ENCODE measurements around the gene SPIRE1. TPM values are rescaled to one million over a fixed set of nuclear protein-coding genes. Genes with fewer than 3 reads are reported as not detected.

SPIRE1 gene
- total RNA-seq, 2 experiments from 2014 or later = 1.3 to 2.9 TPM

DNA sequence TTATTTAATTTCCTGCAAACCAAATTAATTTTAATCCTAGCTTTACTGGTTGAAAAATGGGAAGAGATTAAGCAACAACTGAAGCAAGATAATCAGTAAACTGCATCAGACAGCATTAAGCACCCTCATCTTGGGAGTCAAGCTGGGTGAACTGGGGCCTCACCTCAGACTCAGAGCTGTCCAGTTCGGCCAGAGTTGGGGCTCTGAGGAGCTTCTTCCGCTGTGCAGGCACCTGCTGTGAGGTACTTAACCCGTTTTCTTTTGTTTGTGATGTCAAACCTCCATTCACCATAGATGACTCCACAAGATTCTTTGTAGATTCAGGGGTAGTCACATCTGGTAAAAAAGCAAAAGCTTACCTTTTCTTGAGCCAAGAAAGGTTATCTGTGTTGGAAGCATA, 178.4 kb downstream of the SPIRE1 start:
- POLR2A ChIA-PET = no interaction called here
- no peak overlapping the region for H3K27ac Mint-ChIP-seq
- CTCF ChIA-PET = interaction anchor here (0.9 kb wide), 1 partner anchor 17 kb away, joined by 3 read pairs; no protein-coding TSS in a partner anchor
- DNase-seq = no peak
- no peak overlapping the region for H3K4me3 Mint-ChIP-seq
- H3K27me3 Mint-ChIP-seq = no peaks in the 10 kb centered on the region
- no peaks in the 10 kb centered on the region for H3K4me1 Mint-ChIP-seq
- H3K9me3 Mint-ChIP-seq = no peaks in the 10 kb centered on the region
- H3K36me3 Mint-ChIP-seq (ENCODE audit: low read depth) = no peaks in the 10 kb centered on the region

DNA sequence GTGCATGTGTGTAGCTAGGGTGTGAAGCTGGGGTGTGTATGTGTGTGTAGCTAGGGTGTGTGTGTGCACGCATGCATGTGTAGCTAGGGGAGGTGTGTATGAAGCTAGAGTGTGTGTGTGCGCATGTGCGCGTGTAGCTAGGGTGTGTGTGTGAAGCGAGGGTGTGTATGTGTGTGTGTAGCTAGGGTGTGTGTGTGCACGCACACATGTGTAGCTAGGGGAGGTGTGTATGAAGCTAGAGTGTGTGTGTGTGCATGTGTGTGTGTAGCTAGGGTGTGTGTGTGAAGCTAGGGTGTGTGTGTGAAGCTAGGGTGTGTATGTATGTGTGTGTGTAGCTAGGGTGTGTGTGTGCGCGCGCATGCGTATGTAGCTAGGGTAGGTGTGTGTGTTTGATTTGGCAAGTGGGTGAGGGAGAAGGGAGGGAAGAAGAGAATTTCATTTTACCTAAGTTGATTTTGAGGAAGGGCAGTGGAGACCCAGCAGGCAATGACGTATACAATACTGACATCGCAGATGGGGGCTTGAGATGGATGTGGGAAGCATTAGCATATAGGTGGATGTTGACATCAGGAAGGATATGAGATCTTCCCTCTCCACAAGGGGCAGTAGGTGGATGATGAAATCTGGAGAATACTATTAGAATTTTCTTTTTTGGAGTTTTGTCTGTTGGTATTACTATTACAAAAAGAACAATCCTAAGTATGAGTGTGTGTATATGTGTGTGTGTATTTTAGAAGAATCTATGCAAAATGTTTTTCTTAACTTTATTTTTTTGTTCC, 179.4 kb downstream of the SPIRE1 start:
- H3K4me3 Mint-ChIP-seq = no peak overlapping the region
- H3K27ac Mint-ChIP-seq = no peak overlapping the region
- H3K36me3 Mint-ChIP-seq (ENCODE audit: low read depth) = no peaks in the 10 kb centered on the region
- no peaks in the 10 kb centered on the region for H3K4me1 Mint-ChIP-seq
- CTCF ChIA-PET = no interaction called here
- POLR2A ChIA-PET = interaction anchor here (0.6 kb wide), 1 partner anchor 555 kb away, joined by 3 read pairs; no protein-coding TSS in a partner anchor
- H3K27me3 Mint-ChIP-seq = no peaks in the 10 kb centered on the region
- H3K9me3 Mint-ChIP-seq = no peaks in the 10 kb centered on the region
- DNase-seq = no peak

DNA sequence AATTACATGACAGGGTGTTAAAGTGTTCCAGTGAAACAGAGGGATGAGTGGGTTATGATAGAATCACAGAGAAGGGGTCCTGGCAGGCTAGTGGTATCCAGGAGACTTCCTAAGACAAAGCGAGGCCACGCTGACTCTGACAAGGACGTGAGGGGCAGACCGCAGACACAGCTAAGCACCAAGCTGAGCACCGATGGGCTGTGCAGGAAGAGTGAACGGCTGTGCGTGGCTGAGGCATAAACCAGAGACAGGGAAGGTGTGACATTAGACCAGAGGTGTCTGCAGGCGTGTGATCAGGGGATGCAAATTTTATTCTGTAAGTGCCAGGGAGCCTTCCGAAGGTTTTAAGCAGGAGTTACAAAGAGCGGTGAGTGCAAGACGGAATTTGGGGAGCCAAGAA, 180.3 kb downstream of the SPIRE1 start:
- H3K4me3 Mint-ChIP-seq = no peak overlapping the region
- no peaks in the 10 kb centered on the region for H3K27me3 Mint-ChIP-seq
- ChIA-PET CTCF (no interaction called here), POLR2A (no interaction called here)
- no peaks in the 10 kb centered on the region for H3K36me3 Mint-ChIP-seq (ENCODE audit: low read depth)
- no peaks in the 10 kb centered on the region for H3K9me3 Mint-ChIP-seq
- no peaks in the 10 kb centered on the region for H3K4me1 Mint-ChIP-seq
- H3K27ac Mint-ChIP-seq = no peak overlapping the region
- DNase-seq = no peak

DNA sequence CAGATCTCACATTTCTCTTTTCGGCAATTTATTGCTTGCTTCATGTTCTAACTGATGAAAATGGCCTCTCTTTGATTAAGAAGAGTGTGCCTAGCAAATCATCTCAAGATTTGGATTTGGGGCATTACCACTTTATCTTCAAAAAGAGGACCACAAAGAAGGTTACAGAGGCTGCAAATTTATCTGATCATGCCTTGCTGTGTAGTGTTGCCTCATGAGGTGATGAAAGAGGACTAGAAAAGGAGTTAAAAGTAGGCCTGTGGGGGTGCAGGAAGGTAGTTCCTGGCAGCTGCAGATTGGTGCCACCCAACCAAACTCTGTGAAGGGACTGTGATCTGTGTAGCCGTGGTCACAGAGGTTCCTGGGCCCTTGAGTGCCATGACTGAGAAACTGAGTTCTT, 181.0 kb downstream of the SPIRE1 start:
- no peak for DNase-seq
- ChIA-PET POLR2A (no interaction called here), CTCF (no interaction called here)
- no peaks in the 10 kb centered on the region for H3K9me3 Mint-ChIP-seq
- no peaks in the 10 kb centered on the region for H3K36me3 Mint-ChIP-seq (ENCODE audit: low read depth)
- no peak overlapping the region for H3K4me3 Mint-ChIP-seq
- no peak overlapping the region for H3K27ac Mint-ChIP-seq
- H3K27me3 Mint-ChIP-seq = no peaks in the 10 kb centered on the region
- no peaks in the 10 kb centered on the region for H3K4me1 Mint-ChIP-seq

DNA sequence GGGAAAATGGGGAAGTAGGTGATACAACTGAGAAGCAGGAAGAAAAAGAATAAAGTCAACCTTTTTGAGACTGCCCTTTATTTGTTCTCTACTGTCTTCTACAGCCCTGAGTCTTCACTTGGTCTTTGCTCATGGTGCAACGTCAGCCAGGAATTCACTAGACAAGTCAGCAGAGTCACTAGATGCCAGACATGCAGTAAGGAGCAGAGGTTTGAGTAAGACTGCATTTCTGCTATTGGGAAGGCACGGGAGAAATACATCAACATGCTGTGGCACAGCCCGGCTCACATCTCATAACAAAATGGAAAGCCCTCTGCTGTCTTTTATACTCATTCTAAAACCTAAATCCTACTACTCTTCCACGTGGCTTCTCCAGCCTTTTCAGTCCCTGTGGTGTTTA, 183.0 kb downstream of the SPIRE1 start:
- Mint-ChIP-seq H3K27me3 (no peaks in the 10 kb centered on the region), H3K9me3 (no peaks in the 10 kb centered on the region)

DNA sequence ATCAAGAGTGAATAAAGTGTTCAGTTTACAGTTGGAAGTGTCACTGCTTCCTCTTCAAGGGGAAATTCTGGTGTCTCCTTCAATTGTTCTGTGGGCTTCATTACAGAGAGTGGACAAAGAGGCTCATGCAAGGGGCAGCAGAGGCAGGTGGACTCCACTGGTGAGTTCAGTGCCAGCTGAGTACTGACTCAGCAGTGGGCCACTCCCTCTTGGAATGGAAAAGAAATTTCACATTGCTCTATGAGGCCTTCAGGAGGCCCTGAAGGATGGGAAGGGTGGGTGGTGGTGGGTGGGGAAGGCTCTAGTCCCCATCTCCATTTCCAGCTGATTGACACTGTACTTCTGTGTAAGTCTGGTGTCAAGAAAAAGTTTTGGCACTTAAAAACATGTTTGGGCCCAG, 183.8 kb downstream of the SPIRE1 start:
- Mint-ChIP-seq H3K27me3 (no peaks in the 10 kb centered on the region), H3K27ac (no peak overlapping the region), H3K9me3 (no peaks in the 10 kb centered on the region), H3K4me1 (no peaks in the 10 kb centered on the region), H3K36me3 (ENCODE audit: low read depth) (no peaks in the 10 kb centered on the region), H3K4me3 (no peak overlapping the region)
- no peak for DNase-seq
- CTCF ChIA-PET = no interaction called here
- POLR2A ChIA-PET = no interaction called here

More for the DNA sequence above, 183.0 kb downstream of the SPIRE1 start:
- ChIA-PET POLR2A (no interaction called here), CTCF (no interaction called here)
- no peak for DNase-seq
- Mint-ChIP-seq H3K4me3 (no peak overlapping the region), H3K36me3 (ENCODE audit: low read depth) (no peaks in the 10 kb centered on the region), H3K4me1 (no peaks in the 10 kb centered on the region), H3K27ac (no peak overlapping the region)

DNA sequence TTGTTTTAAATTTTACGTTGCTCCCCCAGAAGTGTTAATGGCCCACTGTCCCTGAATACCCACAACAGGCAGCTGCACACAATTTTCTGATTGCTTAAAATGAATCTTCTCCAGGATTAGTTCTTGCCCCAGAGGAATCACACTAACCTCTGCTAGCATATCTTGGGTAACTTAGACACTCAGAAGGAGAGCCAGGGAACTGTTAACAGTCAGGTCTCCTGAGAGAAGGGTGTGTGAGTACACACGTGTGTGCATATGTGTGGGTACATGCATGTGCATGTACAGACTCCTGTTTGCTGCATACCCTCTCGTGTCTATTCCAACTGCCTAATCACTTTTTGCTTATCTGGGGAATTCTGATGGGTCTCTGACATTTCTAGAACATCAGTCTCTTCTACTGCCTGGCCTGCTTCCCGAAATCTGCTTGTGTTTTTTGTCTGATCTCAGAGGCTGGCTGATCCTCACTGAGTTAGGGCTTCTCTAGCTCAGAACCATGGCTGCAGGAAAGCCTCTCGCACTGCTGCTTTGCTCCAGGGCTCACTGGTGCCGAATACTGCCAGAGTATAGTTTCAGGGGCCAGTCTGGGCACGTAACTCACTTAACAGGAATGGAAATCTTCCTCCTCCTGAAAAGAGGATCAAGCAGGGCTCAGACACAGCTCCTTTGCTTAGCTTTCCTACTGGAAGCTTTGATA, 187.4 kb downstream of the SPIRE1 start:
- no peaks in the 10 kb centered on the region for H3K36me3 Mint-ChIP-seq (ENCODE audit: low read depth)
- ChIA-PET POLR2A (no interaction called here), CTCF (no interaction called here)
- H3K9me3 Mint-ChIP-seq = no peaks in the 10 kb centered on the region
- no peaks in the 10 kb centered on the region for H3K27me3 Mint-ChIP-seq
- DNase-seq = no peak
- no peak overlapping the region for H3K4me3 Mint-ChIP-seq
- H3K27ac Mint-ChIP-seq = no peak overlapping the region
- H3K4me1 Mint-ChIP-seq = no peaks in the 10 kb centered on the region

DNA sequence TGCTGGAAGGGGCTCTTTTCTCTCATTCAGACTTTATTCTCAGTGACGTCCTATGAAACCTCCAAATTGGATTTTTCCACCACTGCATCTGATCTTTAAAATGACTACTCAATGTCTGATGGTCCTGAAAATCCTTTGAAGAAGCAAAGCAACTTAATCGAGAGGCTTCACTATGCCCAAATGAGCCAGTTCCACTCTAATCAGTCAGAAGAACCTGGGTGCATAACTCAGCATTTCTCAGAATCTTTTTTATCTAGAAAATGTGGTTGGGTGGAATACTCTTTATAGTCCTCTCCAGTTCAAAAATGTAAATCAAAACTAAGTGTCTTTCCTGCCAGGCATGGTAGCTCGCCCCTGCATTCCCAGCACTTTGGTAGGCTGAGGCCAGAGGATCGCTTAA, 189.5 kb downstream of the SPIRE1 start:
- no peak for DNase-seq
- no peaks in the 10 kb centered on the region for H3K36me3 Mint-ChIP-seq (ENCODE audit: low read depth)
- H3K9me3 Mint-ChIP-seq = no peaks in the 10 kb centered on the region
- no peaks in the 10 kb centered on the region for H3K4me1 Mint-ChIP-seq
- CTCF ChIA-PET = no interaction called here
- no peak overlapping the region for H3K27ac Mint-ChIP-seq
- no peak overlapping the region for H3K4me3 Mint-ChIP-seq
- POLR2A ChIA-PET = no interaction called here
- no peaks in the 10 kb centered on the region for H3K27me3 Mint-ChIP-seq

DNA sequence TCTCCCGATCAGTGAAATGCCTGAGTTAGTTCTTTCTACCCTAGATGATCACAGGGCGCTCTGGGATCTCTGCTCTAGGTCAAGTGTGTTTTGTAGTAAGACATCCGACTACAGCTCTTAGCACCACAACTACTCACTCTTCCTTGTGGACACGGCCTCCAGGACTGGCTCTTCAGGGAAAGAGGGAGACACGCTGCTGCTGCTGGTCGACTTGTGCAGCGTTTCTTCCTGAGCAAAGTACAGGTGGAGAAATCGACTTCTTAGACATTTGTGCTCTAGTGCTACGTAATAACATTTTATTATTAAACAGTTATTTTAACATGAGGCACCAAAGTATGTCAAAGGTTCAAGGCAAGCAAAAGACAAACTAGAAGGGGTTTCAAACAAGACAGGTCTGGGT, 193.2 kb downstream of the SPIRE1 start:
- H3K9me3 Mint-ChIP-seq = no peaks in the 10 kb centered on the region
- H3K36me3 Mint-ChIP-seq (ENCODE audit: low read depth) = no peaks in the 10 kb centered on the region
- CTCF ChIA-PET = no interaction called here

DNA sequence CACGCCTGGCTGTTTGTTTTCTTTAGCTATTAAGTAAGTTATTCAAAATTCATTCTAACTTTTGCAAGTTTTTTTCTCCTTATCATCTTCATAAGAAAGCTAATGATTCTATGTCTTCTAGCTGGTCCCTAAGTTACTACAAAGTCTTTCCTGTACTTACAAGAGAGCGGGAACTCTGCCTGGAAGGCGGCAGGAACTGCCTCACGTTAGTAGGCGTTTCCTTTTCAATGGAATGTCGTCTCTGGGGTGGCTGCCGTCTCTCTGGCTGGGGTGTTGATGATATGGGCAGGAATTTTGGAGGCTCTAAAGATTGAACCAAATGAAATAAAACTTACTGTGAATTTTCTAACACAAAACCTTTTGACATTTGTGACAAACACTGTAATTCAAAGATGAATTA, 194.7 kb downstream of the SPIRE1 start:
- no peak overlapping the region for H3K27ac Mint-ChIP-seq
- no peaks in the 10 kb centered on the region for H3K4me1 Mint-ChIP-seq
- H3K36me3 Mint-ChIP-seq (ENCODE audit: low read depth) = no peaks in the 10 kb centered on the region

More for the DNA sequence above, 193.2 kb downstream of the SPIRE1 start:
- Mint-ChIP-seq H3K4me1 (no peaks in the 10 kb centered on the region), H3K27me3 (no peaks in the 10 kb centered on the region), H3K4me3 (no peak overlapping the region), H3K27ac (no peak overlapping the region)
- POLR2A ChIA-PET = interaction anchor here (0.5 kb wide), 1 partner anchor 24 kb away, joined by 4 read pairs; no protein-coding TSS in a partner anchor
- DNase-seq = no peak

DNA sequence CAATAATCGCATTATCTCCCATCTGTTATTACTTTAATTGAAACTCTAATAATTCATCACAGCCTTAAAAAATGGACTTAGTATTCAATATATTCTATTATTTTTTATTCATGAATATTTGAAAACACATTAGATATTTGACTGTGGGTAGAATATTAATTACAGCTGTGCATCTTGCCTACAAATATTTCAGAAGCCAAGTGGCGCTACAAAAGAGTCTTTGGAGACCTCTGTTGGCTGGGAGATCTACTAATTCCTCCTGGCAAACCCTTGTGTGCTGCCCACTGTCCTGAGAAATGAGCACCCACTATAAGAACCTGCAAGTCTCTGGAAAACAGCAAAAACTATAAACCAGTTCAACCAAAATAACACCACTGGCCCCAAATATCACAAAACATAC, 195.7 kb downstream of the SPIRE1 start:
- Mint-ChIP-seq H3K9me3 (no peaks in the 10 kb centered on the region), H3K27me3 (no peaks in the 10 kb centered on the region), H3K4me1 (no peaks in the 10 kb centered on the region), H3K4me3 (no peak overlapping the region), H3K27ac (no peak overlapping the region), H3K36me3 (ENCODE audit: low read depth) (no peaks in the 10 kb centered on the region)
- ChIA-PET POLR2A (no interaction called here), CTCF (interaction anchor here (0.6 to 1.6 kb wide), 4 partner anchors 9 to 47 kb away, joined by 3 read pairs; no protein-coding TSS in a partner anchor)
- no peak for DNase-seq

More for the DNA sequence above, 194.7 kb downstream of the SPIRE1 start:
- ChIA-PET CTCF (interaction anchor here (0.6 to 1.6 kb wide), 3 partner anchors 10 to 146 kb away, joined by 3 to 4 read pairs (median 3); no protein-coding TSS in a partner anchor), POLR2A (no interaction called here)
- Mint-ChIP-seq H3K9me3 (no peaks in the 10 kb centered on the region), H3K4me3 (no peak overlapping the region), H3K27me3 (no peaks in the 10 kb centered on the region)
- no peak for DNase-seq

DNA sequence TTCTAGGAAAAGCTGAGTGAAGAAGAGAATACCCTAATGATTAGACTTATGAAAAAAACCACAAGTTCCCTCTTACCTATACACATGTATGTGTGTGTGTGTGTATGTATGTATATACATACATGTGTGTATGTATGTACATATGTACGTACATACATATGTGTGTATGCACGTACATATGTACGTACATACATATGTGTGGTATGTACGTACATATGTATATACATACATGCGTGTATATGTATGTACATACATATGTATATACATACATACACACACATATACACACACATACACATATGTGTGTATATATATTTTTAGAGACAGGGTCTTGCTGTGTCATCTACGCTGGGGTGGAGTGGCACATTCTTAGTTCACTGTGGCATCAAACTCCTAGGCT, 196.6 kb downstream of the SPIRE1 start:
- H3K4me3 Mint-ChIP-seq = no peak overlapping the region
- ChIA-PET CTCF (interaction anchor here (1.0 to 1.2 kb wide), 2 partner anchors 12 to 51 kb away, joined by 3 read pairs; no protein-coding TSS in a partner anchor), POLR2A (no interaction called here)
- DNase-seq = no peak
- H3K36me3 Mint-ChIP-seq (ENCODE audit: low read depth) = no peaks in the 10 kb centered on the region
- no peaks in the 10 kb centered on the region for H3K4me1 Mint-ChIP-seq
- no peak overlapping the region for H3K27ac Mint-ChIP-seq
- H3K9me3 Mint-ChIP-seq = no peaks in the 10 kb centered on the region
- H3K27me3 Mint-ChIP-seq = no peaks in the 10 kb centered on the region

DNA sequence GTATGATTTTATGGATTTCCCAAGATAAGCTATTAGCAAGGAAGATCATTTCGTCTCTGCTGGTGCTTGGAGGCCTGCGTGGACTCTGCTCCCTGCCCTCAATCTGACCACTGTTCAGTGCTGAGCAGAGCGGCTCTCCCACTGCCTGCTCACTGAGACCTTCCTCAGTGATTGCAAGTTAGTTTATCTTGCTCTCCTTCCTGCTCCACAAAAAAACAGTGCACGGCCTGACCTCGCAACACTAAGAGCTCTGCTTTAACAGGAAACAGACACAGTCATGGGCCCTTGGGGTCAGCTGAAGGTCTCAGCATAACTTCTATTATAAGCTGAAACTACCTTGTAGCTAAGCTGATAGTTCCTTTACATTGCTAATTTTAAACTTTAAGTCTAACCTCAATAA, 197.0 kb downstream of the SPIRE1 start:
- ChIA-PET CTCF (interaction anchor here (0.6 to 1.2 kb wide), 3 partner anchors 12 to 51 kb away, joined by 3 read pairs; no protein-coding TSS in a partner anchor), POLR2A (no interaction called here)
- Mint-ChIP-seq H3K36me3 (ENCODE audit: low read depth) (no peaks in the 10 kb centered on the region), H3K4me1 (no peaks in the 10 kb centered on the region), H3K27me3 (no peaks in the 10 kb centered on the region), H3K9me3 (no peaks in the 10 kb centered on the region), H3K27ac (no peak overlapping the region), H3K4me3 (no peak overlapping the region)
- DNase-seq = no peak

Data from activated CD4-positive, alpha-beta T cell treated with anti-CD3 and anti-CD28 coated beads, Interleukin-2, amount 10 ng/mL, durations not matched to agents 7 days and 5 days (primary cell).